Liver (tissue), 3 donors: Measurements from ENCODE around the gene PIGH.

Experiments used
- CTCF ChIP-seq: fragments of 150-350 bp; IDR thresholded peaks from 2 replicates; pipeline ENCODE4 v1.5.1; 2017; ENCODE audit warnings: improper control_type of control experiment, low read depth, low read length; ENCODE audit not compliant: missing input control
- EGR1 ChIP-seq, 2 donors: IDR thresholded peaks; 2 replicates each; pipeline ENCODE4 v1.6.1; 2016 to 2018; ENCODE audit warnings: antibody characterized with exemption in 2 of 2, low read depth in 2 of 2
- GABPA ChIP-seq, 2 donors: IDR thresholded peaks in 1 of 2; conservative IDR thresholded peaks in 1 of 2; 2 replicates each; pipeline ENCODE4 v1.6.1; 2016; ENCODE audit warnings: antibody characterized with exemption in 2 of 2, mild to moderate bottlenecking in 1 of 2, moderate library complexity in 1 of 2
- HNF4G ChIP-seq: IDR thresholded peaks from 2 replicates; pipeline ENCODE4 v1.6.1; 2016; ENCODE audit warnings: antibody characterized with exemption
- JUND ChIP-seq, 2 donors: IDR thresholded peaks; 2 replicates each; pipeline ENCODE4 v1.6.1; 2016; ENCODE audit warnings: antibody characterized with exemption in 2 of 2
- MAX ChIP-seq: IDR thresholded peaks from 2 replicates; pipeline ENCODE4 v1.6.1; 2016; ENCODE audit warnings: antibody characterized with exemption
- RAD21 ChIP-seq, 2 donors: IDR thresholded peaks; 2 replicates each; pipeline ENCODE4 v1.6.1; 2016; ENCODE audit warnings: antibody characterized with exemption in 2 of 2, mild to moderate bottlenecking in 2 of 2
- RXRA ChIP-seq, 2 donors: IDR thresholded peaks; 2 replicates each; pipeline ENCODE4 v1.6.1; 2017 to 2018; ENCODE audit warnings: antibody characterized with exemption in 2 of 2, mild to moderate bottlenecking in 1 of 2
- SP1 ChIP-seq: IDR thresholded peaks from 2 replicates; pipeline ENCODE4 v1.6.1; 2018; ENCODE audit warnings: antibody characterized with exemption, mild to moderate bottlenecking
- TAF1 ChIP-seq: conservative IDR thresholded peaks from 2 replicates; pipeline ENCODE4 v1.6.1; 2016; ENCODE audit warnings: antibody characterized with exemption, mild to moderate bottlenecking
- ZBTB33 ChIP-seq: IDR thresholded peaks from 2 replicates; pipeline ENCODE4 v1.6.1; 2016; ENCODE audit warnings: antibody characterized with exemption
- donor health status: healthy.
- donor health status: healthy.

GRCh38 chr14:67619446-67620216, 19.6 kb upstream of the PIGH start, which contains the start of gene ARG2:
- peak; percentile 7 for TF ChIP-seq CTCF
- TF ChIP-seq RAD21 (IDR thresholded peaks at IDR 0.05), result peak in 1 of 2 donors; percentile 26
- peak; percentile 64 to 69 for TF ChIP-seq RXRA (IDR thresholded peaks at IDR 0.05)
- no peak for TF ChIP-seq TAF1
- peak; percentile 51 for TF ChIP-seq MAX
- no peak for TF ChIP-seq ZBTB33
- peak; percentile 72 to 91 for TF ChIP-seq JUND (IDR thresholded peaks at IDR 0.05)
- TF ChIP-seq HNF4G, result no peak
- peak; percentile 80 for TF ChIP-seq SP1
- no peak for TF ChIP-seq EGR1 (IDR thresholded peaks at IDR 0.05; ENCODE audit: low read depth in 2 of 2)
- TF ChIP-seq GABPA (IDR thresholded peaks at IDR 0.05 in 1 of 2, conservative IDR thresholded peaks at IDR 0.05 in 1 of 2), result peak in 1 of 2 donors; percentile 71
